ENCODE data around the gene NR4A2.

NR4A2 gene

GRCh38 chr2:156332534-156333273 is at the start of gene NR4A2:
NR4A2 (minus strand) TSS chr2:156332721; CDS start chr2:156330186, 2,535 bp downstream.
- TF ChIP-seq CTCF (conservative IDR thresholded peaks at IDR 0.05; ENCODE audit: low read depth, low read length) = no peak
- peak within 1 kb of the TSS; percentile 75 for H3K4me3 ChIP-seq (ENCODE audit: low read depth, low read length)
- DNase-seq (ENCODE audit: low read depth) = peak; percentile 81

- TF ChIP-seq CTCF (conservative IDR thresholded peaks at IDR 0.05; ENCODE audit: low read depth, low read length) = no peak
- H3K4me3 ChIP-seq (ENCODE audit: low read depth, low read length) = no peak overlapping the region
- peak; percentile 23 for DNase-seq (ENCODE audit: low read depth)
Observed at GRCh38 chr2:156380117-156380645, 47.7 kb upstream of the NR4A2 start.

- DNase-seq (ENCODE audit: low read depth) = no peak
- no peak for TF ChIP-seq CTCF (conservative IDR thresholded peaks at IDR 0.05; ENCODE audit: low read depth, low read length)
- no peak overlapping the region for H3K4me3 ChIP-seq (ENCODE audit: low read depth, low read length)
Observed at GRCh38 chr2:156379714-156380113, 47.2 kb upstream of the NR4A2 start.

- no peak overlapping the region for H3K4me3 ChIP-seq (ENCODE audit: low read depth, low read length)
- no peak for TF ChIP-seq CTCF (conservative IDR thresholded peaks at IDR 0.05; ENCODE audit: low read depth, low read length)
- no peak for DNase-seq (ENCODE audit: low read depth)
Observed at GRCh38 chr2:156379071-156379470, 46.5 kb upstream of the NR4A2 start.

GRCh38 chr2:156366753-156367152 is 34.2 kb upstream of the NR4A2 start:
- no peak for TF ChIP-seq CTCF (conservative IDR thresholded peaks at IDR 0.05; ENCODE audit: low read depth, low read length)

GRCh38 chr2:156363141-156363540 is 30.6 kb upstream of the NR4A2 start:
- TF ChIP-seq CTCF (conservative IDR thresholded peaks at IDR 0.05; ENCODE audit: low read depth, low read length) = no peak
- DNase-seq (ENCODE audit: low read depth) = no peak
- H3K4me3 ChIP-seq (ENCODE audit: low read depth, low read length) = no peak overlapping the region

More at GRCh38 chr2:156366753-156367152, 34.2 kb upstream of the NR4A2 start:
- DNase-seq (ENCODE audit: low read depth) = no peak
- no peak overlapping the region for H3K4me3 ChIP-seq (ENCODE audit: low read depth, low read length)
